GM23248 (cell line): ENCODE measurements around the gene DMBX1.

Source experiments
- EZH2 ChIP-seq: fragments of 200-600 bp; sonication (generic); IDR thresholded peaks from 2 replicates; pipeline ENCODE4 v1.6.1; 2018; ENCODE audit warnings: antibody characterized with exemption, mild to moderate bottlenecking; ENCODE audit not compliant: insufficient read depth, poor library complexity, severe bottlenecking
- EZH2phosphoT487 ChIP-seq: fragments of 200-600 bp; sonication (generic); IDR thresholded peaks from 2 replicates; pipeline ENCODE4 v1.6.1; 2018; ENCODE audit warnings: antibody characterized with exemption, moderate library complexity, mild to moderate bottlenecking, low read depth; ENCODE audit not compliant: insufficient read depth

DNA sequence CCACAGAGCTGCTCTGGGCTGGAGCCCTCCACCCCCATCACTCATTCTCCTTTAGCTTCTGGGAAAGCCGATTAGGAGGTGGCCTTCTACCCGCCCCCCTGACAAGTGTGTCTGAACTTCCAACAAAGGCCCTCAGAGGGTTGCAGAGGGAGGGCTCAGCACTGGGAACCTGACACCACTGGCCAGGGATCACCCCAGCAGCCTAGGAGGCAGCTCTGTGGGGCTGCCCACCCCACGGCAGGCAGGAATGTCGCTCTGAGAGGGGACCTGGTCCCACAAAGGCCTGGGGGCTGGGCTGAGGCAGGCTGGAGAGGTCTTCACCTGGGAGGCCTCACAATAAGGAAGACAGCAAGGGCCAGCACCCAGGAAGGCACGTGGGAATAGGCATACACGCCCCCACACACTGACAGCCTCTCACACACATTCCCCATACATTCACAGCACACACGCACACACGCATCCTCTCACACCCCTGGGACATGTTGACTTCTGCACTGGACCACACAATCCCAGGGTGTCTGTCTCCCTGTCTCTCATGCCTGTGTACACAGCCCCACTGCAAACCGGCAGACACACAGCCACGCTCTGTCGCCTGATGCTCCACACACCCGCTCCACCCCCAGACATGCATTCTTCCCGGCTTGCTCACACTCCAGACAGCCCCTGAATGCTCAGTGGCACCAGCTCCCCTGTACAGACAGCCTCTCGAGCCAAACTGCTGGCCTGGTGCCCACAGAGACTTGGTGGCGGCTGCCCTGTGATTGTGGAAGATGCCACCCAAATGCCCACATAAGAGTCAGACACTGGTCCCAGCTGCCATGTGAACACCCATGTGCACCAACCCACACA lies 30.7 kb downstream of the DMBX1 start:
- TF ChIP-seq EZH2 (no peak), EZH2phosphoT487 (no peak)
